Mesendoderm (in vitro differentiated cells): ENCODE results near the gene RNF141.

Experiments
- DNase-seq: peaks from one replicate; pipeline ENCODE4 v3.0.0; 2013
- H2AK5ac ChIP-seq: 2 replicates; pipeline ENCODE4 v1.6.1; 2013; ENCODE audit warnings: low read length, inconsistent platforms
- H2BK120ac ChIP-seq: 2 replicates; pipeline ENCODE4 v1.6.1; 2013; ENCODE audit warnings: low read depth, mild to moderate bottlenecking, low read length, moderate library complexity, mixed read lengths
- H2BK15ac ChIP-seq: replicated peaks from 2 replicates; pipeline ENCODE4 v1.6.1; 2013; ENCODE audit warnings: low read depth, mild to moderate bottlenecking, moderate library complexity
- H2BK5ac ChIP-seq: 2 replicates; pipeline ENCODE4 v1.6.1; 2013; ENCODE audit warnings: low read length, inconsistent platforms
- H3K18ac ChIP-seq: 2 replicates; pipeline ENCODE4 v1.6.1; 2013; ENCODE audit warnings: mild to moderate bottlenecking, low read length, mixed read lengths
- H3K23ac ChIP-seq: one replicate; pipeline ENCODE4 v1.6.1; 2013; ENCODE audit warnings: low read length
- H3K27ac ChIP-seq: 2 replicates; pipeline ENCODE4 v1.5.1; 2013; ENCODE audit warnings: low read depth, mild to moderate bottlenecking, inconsistent platforms, low read length, moderate library complexity
- H3K27me3 ChIP-seq: 2 replicates; pipeline ENCODE4 v1.6.1; 2013; ENCODE audit warnings: low read length, control low read depth, mild to moderate bottlenecking, inconsistent platforms; ENCODE audit not compliant: insufficient read depth, poor library complexity
- H3K36me3 ChIP-seq: 2 replicates; pipeline ENCODE4 v1.6.1; 2013; ENCODE audit warnings: low read length, inconsistent platforms; ENCODE audit not compliant: control insufficient read depth, insufficient read depth
- H3K4ac ChIP-seq: one replicate; pipeline ENCODE4 v1.6.1; 2013; ENCODE audit warnings: low read depth, mild to moderate bottlenecking, low read length, moderate library complexity
- H3K4me1 ChIP-seq: 2 replicates; pipeline ENCODE4 v1.6.1; 2013; ENCODE audit warnings: low read depth, low read length, inconsistent platforms; ENCODE audit not compliant: control insufficient read depth
- H3K4me2 ChIP-seq: 2 replicates; pipeline ENCODE4 v1.6.1; 2013; ENCODE audit warnings: low read length
- H3K4me3 ChIP-seq: 2 replicates; pipeline ENCODE4 v1.5.1; 2013; ENCODE audit warnings: mild to moderate bottlenecking, low read length
- H3K56ac ChIP-seq: one replicate; pipeline ENCODE4 v1.6.1; 2013; ENCODE audit warnings: low read length
- H3K79me1 ChIP-seq: 2 replicates; pipeline ENCODE4 v1.6.1; 2013; ENCODE audit warnings: low read length, inconsistent platforms
- H3K79me2 ChIP-seq: 2 replicates; pipeline ENCODE4 v1.6.1; 2013; ENCODE audit warnings: mild to moderate bottlenecking, low read length; ENCODE audit not compliant: control insufficient read depth, insufficient read depth
- H3K9ac ChIP-seq: 2 replicates; pipeline ENCODE4 v1.6.1; 2013; ENCODE audit warnings: low read length, inconsistent platforms
- H4K5ac ChIP-seq: one replicate; pipeline ENCODE4 v1.6.1; 2013; ENCODE audit warnings: low read length
- H4K8ac ChIP-seq: one replicate; pipeline ENCODE4 v1.6.1; 2013; ENCODE audit warnings: low read depth, mild to moderate bottlenecking, control low read depth, low read length, moderate library complexity
- WGBS: extraction: QIAGEN DNeasy Blood & Tissue Kit; methylation state at CpG from one replicate; pipeline ENCODE4 v1.1.7; 2013; ENCODE audit warnings: low lambda C conversion rate, missing lambda C conversion rate; ENCODE audit not compliant: insufficient coverage; ENCODE audit errors: extremely low coverage; 5-methylcytosine and 5-hydroxymethylcytosine counted together

RNF141 gene

GRCh38 chr11:10476927-10477689 is 63.9 kb downstream of the RNF141 start:
- no CpG with 5 or more reads among the region's 5 CpGs for WGBS
- H3K4ac ChIP-seq: no peak overlapping the region
- no peaks in the 10 kb centered on the region for H3K27me3 ChIP-seq
- no peaks in the 10 kb centered on the region for H3K79me1 ChIP-seq
- no peak overlapping the region for H3K18ac ChIP-seq
- no peak overlapping the region for H2BK120ac ChIP-seq
- H3K4me2 ChIP-seq: no peak overlapping the region
- H2AK5ac ChIP-seq: no peak overlapping the region
- no peak overlapping the region for H2BK5ac ChIP-seq
- no peak overlapping the region for H3K56ac ChIP-seq
- DNase-seq: no peak
- H3K4me3 ChIP-seq: no peak overlapping the region
- H3K23ac ChIP-seq: no peak overlapping the region
- no peaks in the 10 kb centered on the region for H3K79me2 ChIP-seq
- no peak overlapping the region for H3K9ac ChIP-seq
- H2BK15ac ChIP-seq: no peak overlapping the region
- no peak overlapping the region for H4K8ac ChIP-seq
- H3K27ac ChIP-seq: no peak overlapping the region
- peaks cover 2% of the 10 kb centered on the region for H3K4me1 ChIP-seq
- H3K36me3 ChIP-seq: no peaks in the 10 kb centered on the region
- H4K5ac ChIP-seq: no peak overlapping the region

DNA sequence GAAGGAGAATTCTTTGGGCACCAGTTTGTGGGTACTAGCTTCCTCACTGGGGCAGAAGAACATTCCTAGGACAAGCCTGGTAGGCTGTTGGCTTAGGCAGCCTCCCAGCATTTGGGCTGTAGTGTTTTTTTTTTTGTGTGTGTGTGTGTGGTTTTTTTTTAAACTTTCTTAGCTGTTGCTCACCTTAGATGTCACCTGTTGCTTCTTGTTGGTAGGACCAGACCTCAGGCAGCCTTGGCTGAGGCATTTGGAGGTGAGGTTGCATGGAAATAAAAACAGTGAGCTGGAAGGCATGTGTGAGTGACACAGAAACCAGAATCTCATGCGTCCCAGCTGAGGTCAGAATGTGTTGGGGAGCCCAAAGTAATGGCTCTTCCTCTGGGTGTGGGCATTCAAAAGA is 64.6 kb downstream of the RNF141 start:
- no peak overlapping the region for H3K18ac ChIP-seq
- H3K4me3 ChIP-seq: no peak overlapping the region
- no peak for DNase-seq
- no peaks in the 10 kb centered on the region for H3K79me1 ChIP-seq
- WGBS: no CpG with 5 or more reads among the region's 1 CpG
- no peak overlapping the region for H2AK5ac ChIP-seq
- H2BK120ac ChIP-seq: no peak overlapping the region
- H3K27ac ChIP-seq: no peak overlapping the region
- no peak overlapping the region for H3K56ac ChIP-seq
- H4K5ac ChIP-seq: no peak overlapping the region
- H3K79me2 ChIP-seq: no peaks in the 10 kb centered on the region
- H4K8ac ChIP-seq: no peak overlapping the region
- H3K23ac ChIP-seq: no peak overlapping the region
- no peaks in the 10 kb centered on the region for H3K36me3 ChIP-seq
- H3K27me3 ChIP-seq: no peaks in the 10 kb centered on the region
- no peak overlapping the region for H2BK5ac ChIP-seq
- H3K4ac ChIP-seq: no peak overlapping the region
- no peak overlapping the region for H2BK15ac ChIP-seq
- H3K4me1 ChIP-seq: peaks cover 2% of the 10 kb centered on the region
- H3K4me2 ChIP-seq: no peak overlapping the region
- no peak overlapping the region for H3K9ac ChIP-seq

DNA sequence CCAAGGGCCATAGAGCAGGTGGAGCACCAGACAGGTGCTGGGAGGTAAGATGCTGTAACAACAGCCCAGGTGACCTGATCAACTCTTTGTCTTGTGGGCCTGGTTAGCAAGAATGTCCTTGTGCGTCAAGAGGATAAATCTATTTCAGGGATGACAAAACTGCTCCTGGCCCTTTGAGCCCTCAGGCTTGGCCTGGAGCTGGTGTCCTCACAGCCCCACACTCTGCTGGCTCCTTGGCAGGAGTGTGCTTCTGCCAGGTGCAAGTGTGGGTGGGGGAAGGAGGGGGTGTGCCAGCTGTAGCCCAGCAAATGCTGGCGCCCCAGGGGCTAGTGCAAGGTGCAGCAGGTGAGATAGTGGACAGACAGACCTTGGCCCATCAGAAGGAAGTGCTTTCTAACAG is 66.4 kb downstream of the RNF141 start:
- H3K4me1 ChIP-seq: peaks cover 2% of the 10 kb centered on the region
- no peak overlapping the region for H3K18ac ChIP-seq
- no peaks in the 10 kb centered on the region for H3K79me2 ChIP-seq
- no peak overlapping the region for H2BK15ac ChIP-seq
- no peak overlapping the region for H2BK120ac ChIP-seq
- H2AK5ac ChIP-seq: no peak overlapping the region
- no CpG with 5 or more reads among the region's 2 CpGs for WGBS
- no peak overlapping the region for H3K56ac ChIP-seq
- no peak overlapping the region for H3K23ac ChIP-seq
- H3K9ac ChIP-seq: no peak overlapping the region
- H3K4ac ChIP-seq: no peak overlapping the region
- no peak overlapping the region for H3K27ac ChIP-seq
- no peak overlapping the region for H4K8ac ChIP-seq
- H3K27me3 ChIP-seq: no peaks in the 10 kb centered on the region
- H4K5ac ChIP-seq: no peak overlapping the region
- no peak overlapping the region for H3K4me2 ChIP-seq
- H3K36me3 ChIP-seq: no peaks in the 10 kb centered on the region
- H3K79me1 ChIP-seq: no peaks in the 10 kb centered on the region
- H2BK5ac ChIP-seq: no peak overlapping the region
- no peak overlapping the region for H3K4me3 ChIP-seq
- DNase-seq: no peak

DNA sequence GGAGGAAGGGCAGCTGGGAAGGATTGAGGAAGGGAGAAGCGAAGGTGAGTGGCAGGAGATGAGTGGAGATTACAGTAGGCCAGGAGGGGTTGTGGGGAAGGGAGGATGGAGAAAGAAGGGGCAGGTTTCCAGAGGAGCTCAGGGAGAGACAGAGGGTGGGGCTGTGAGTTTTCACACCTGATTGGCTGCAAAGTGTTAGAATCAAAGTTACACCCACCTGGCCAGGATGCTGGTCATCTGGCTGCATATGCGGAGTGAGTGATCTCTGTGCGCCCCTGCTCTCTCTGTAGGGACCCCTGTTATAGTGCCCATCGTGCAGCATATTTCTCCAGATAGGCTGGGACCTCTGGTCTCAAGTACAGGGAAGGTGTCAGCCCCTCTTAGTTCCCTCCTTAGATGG is 67.6 kb downstream of the RNF141 start:
- Histone ChIP-seq H2BK120ac (no peak overlapping the region), H3K36me3 (no peaks in the 10 kb centered on the region), H3K56ac (no peak overlapping the region), H3K9ac (no peak overlapping the region), H3K4me3 (no peak overlapping the region), H3K4ac (no peak overlapping the region), H2BK15ac (no peak overlapping the region), H3K23ac (no peak overlapping the region), H4K8ac (no peak overlapping the region), H3K4me1 (peaks cover 2% of the 10 kb centered on the region), H3K27me3 (no peaks in the 10 kb centered on the region), H4K5ac (no peak overlapping the region), H2BK5ac (no peak overlapping the region), H3K4me2 (no peak overlapping the region), H2AK5ac (no peak overlapping the region), H3K79me2 (no peaks in the 10 kb centered on the region), H3K79me1 (no peaks in the 10 kb centered on the region), H3K18ac (no peak overlapping the region), H3K27ac (no peak overlapping the region)
- peak; percentile 59 for DNase-seq
- WGBS: no CpG with 5 or more reads among the region's 4 CpGs

- Histone ChIP-seq H3K4ac (no peak overlapping the region), H3K27me3 (no peaks in the 10 kb centered on the region)
- no CpG with 5 or more reads among the region's 5 CpGs for WGBS
Observed at GRCh38 chr11:10462746-10463300, 78.2 kb downstream of the RNF141 start.

More at GRCh38 chr11:10462746-10463300, 78.2 kb downstream of the RNF141 start:
- Histone ChIP-seq H3K9ac (no peak overlapping the region), H3K79me2 (no peaks in the 10 kb centered on the region), H3K79me1 (no peaks in the 10 kb centered on the region), H3K4me3 (no peak overlapping the region), H3K36me3 (no peaks in the 10 kb centered on the region), H3K27ac (no peak overlapping the region), H4K5ac (no peak overlapping the region), H2AK5ac (no peak overlapping the region), H3K23ac (no peak overlapping the region), H3K18ac (no peak overlapping the region), H3K4me1 (no peaks in the 10 kb centered on the region), H2BK5ac (no peak overlapping the region), H2BK15ac (no peak overlapping the region), H4K8ac (no peak overlapping the region), H2BK120ac (no peak overlapping the region), H3K56ac (no peak overlapping the region), H3K4me2 (no peak overlapping the region)
- peak; percentile 27 for DNase-seq
